Left ventricle myocardium inferior (tissue), 1 donor: ENCODE results near the gene ZNF669. TPM values are rescaled to one million over a fixed set of nuclear protein-coding genes. Genes with fewer than 3 reads are reported as not detected.

Source experiments
- DNase-seq: peaks from one replicate; pipeline ENCODE4 v3.0.0-alpha.2; 2020
- H3K27ac ChIP-seq: fragments of 200-600 bp; replicated peaks from 2 replicates; pipeline ENCODE4 v1.8.0; 2021
- H3K27me3 ChIP-seq: fragments of 200-600 bp; 2 replicates; pipeline ENCODE4 v1.8.0; 2021; ENCODE audit warnings: low read depth
- H3K36me3 ChIP-seq: fragments of 200-600 bp; 2 replicates; pipeline ENCODE4 v1.8.0; 2021
- H3K4me1 ChIP-seq: fragments of 200-600 bp; 2 replicates; pipeline ENCODE4 v1.8.0; 2021
- H3K4me3 ChIP-seq: fragments of 200-600 bp; 2 replicates; pipeline ENCODE4 v1.8.0; 2021; ENCODE audit warnings: mild to moderate bottlenecking, moderate library complexity
- H3K9me3 ChIP-seq: fragments of 200-600 bp; replicated peaks from 2 replicates; pipeline ENCODE4 v1.8.0; 2021
- intact Hi-C: fragments of 100-400 bp; cut with micrococcal nuclease; formaldehyde crosslinking; loops from one replicate; pipeline ENCODE4 v1.11.0; 2022
- total RNA-seq: library from RNA; stranded (reverse); fragmentation: NEBNext Ultra II Directional; extraction: Animal tissue kit (Norgen Biotek cat#: 25700); gene quantifications from one replicate; pipeline ENCODE4 v1.2.1, GENCODE V29; 2021
- TF ChIP-seq, protein P1 (sequence below): fragments of 200-600 bp; IDR thresholded peaks from 2 replicates; pipeline ENCODE4 v1.8.0; 2021; ENCODE audit warnings: antibody characterized with exemption, mild to moderate bottlenecking, borderline replicate concordance
- donor health status: DM: no; HTN: yes; CAD: no; lungs with severe emphysema.

ZNF669 gene
- total RNA-seq, 1 donor from 2014 or later = 3.2 TPM

DNA sequence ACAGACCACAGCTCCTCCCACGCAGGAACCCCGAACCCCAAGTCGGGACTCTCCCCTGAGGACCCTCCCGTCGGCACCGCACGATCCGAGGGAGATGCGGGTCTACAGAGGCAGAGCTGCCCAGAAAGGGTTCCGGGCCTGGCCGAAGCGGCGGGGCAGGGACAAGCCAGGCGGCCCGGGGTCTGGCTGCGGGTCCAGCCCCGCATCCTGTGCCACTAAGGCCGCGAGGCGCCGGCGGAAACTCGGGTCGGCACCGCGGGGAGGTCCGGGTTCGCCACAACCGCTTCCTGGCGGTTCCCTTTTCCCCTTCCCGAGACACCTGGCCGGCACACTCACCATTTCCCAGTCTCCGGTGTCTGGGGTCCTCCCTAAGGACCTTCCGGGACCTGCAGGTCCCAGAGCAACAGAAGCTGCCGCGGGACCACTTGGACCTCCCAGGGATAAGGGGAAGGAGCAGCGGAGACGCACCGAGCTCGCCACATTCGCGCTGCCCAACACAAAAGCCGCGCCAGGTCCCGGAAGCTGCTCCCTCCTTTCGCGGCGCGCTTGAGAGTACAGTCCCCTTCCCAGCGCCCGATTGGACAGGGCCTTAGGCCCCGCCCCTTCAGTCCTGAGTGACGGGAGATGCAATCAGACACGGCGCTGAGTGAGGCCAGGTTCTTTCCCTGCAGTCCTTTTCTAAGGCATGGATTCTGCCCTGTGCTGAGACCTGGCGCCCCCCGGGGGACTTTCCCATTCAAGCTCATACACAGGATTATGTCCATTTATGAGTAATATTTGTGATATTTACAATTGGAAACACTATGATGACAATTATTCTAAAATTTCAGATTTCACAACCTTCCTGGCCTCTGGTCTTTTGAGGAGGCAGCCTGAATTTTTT lies 25.7 kb downstream of the ZNF669 start, which contains the start of gene ZNF670:
Gene ZNF670 (minus strand): TSS at position 554 of the 883 bp plus-strand sequence. CDS start 215 bp downstream, at position 339.
- H3K4me1 ChIP-seq = peaks cover 24% of the 10 kb centered on the region
- no peaks in the 10 kb centered on the region for H3K9me3 ChIP-seq
- intact Hi-C loops = no loop called here
- H3K27me3 ChIP-seq = no peaks in the 10 kb centered on the region
- H3K27ac ChIP-seq = peak within 1 kb of the TSS; percentile 77
- H3K36me3 ChIP-seq = no peaks in the 10 kb centered on the region
- TF ChIP-seq, protein P1, sequence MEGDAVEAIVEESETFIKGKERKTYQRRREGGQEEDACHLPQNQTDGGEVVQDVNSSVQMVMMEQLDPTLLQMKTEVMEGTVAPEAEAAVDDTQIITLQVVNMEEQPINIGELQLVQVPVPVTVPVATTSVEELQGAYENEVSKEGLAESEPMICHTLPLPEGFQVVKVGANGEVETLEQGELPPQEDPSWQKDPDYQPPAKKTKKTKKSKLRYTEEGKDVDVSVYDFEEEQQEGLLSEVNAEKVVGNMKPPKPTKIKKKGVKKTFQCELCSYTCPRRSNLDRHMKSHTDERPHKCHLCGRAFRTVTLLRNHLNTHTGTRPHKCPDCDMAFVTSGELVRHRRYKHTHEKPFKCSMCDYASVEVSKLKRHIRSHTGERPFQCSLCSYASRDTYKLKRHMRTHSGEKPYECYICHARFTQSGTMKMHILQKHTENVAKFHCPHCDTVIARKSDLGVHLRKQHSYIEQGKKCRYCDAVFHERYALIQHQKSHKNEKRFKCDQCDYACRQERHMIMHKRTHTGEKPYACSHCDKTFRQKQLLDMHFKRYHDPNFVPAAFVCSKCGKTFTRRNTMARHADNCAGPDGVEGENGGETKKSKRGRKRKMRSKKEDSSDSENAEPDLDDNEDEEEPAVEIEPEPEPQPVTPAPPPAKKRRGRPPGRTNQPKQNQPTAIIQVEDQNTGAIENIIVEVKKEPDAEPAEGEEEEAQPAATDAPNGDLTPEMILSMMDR = no peak
- peak; percentile 96 for DNase-seq
- H3K4me3 ChIP-seq = peak within 1 kb of the TSS; percentile 84

DNA sequence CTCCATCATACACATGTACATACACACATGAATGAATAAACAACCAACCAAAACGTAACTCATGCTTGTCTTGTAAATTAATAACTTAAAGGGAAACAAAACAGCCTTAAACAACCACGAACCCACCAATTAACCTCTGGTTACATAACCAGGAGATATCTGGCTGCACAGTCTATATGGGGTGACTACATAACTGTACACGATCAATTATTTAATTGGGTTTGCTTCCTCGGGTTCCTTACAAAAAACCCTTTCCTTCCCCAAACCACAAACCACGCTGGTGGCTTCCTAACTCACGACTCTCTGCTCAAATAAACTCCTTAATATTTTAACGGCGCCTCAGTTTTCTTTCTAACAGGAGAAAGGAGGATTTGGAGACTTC lies 26.3 kb downstream of the ZNF669 start:
- TF ChIP-seq, protein P1 = no peak
- peak overlapping the region; percentile 77 for H3K27ac ChIP-seq
- intact Hi-C loops = no loop called here

DNA sequence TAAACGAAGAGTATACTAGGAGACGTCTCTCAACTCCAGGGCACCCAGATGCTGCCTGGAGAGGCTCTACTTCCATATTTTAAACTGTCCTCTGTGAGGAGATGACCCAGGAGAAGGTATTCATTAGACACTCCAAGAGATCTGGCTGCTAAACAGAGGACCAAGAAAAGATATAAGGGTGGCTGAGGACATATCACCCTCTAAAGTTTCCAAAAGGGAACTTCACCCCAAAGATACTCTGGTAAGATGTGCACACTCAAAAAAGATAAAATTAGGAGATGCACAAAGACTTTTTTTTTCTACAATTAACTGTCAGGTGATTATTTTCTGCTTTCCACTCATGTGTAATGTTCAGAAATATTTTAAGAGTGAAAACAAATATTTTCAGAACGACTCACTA lies 26.9 kb downstream of the ZNF669 start:
- no peaks in the 10 kb centered on the region for H3K9me3 ChIP-seq
- no peaks in the 10 kb centered on the region for H3K27me3 ChIP-seq
- TF ChIP-seq, protein P1 = no peak
- H3K4me1 ChIP-seq = peaks cover 24% of the 10 kb centered on the region
- no peak overlapping the region for H3K27ac ChIP-seq
- DNase-seq = no peak
- intact Hi-C loops = no loop called here
- H3K36me3 ChIP-seq = no peaks in the 10 kb centered on the region
- H3K4me3 ChIP-seq = peak overlapping the region; percentile 84

More for the DNA sequence above, 26.3 kb downstream of the ZNF669 start:
- H3K27me3 ChIP-seq = no peaks in the 10 kb centered on the region
- no peaks in the 10 kb centered on the region for H3K36me3 ChIP-seq
- no peaks in the 10 kb centered on the region for H3K9me3 ChIP-seq
- peaks cover 24% of the 10 kb centered on the region for H3K4me1 ChIP-seq
- peak overlapping the region; percentile 84 for H3K4me3 ChIP-seq
- no peak for DNase-seq

DNA sequence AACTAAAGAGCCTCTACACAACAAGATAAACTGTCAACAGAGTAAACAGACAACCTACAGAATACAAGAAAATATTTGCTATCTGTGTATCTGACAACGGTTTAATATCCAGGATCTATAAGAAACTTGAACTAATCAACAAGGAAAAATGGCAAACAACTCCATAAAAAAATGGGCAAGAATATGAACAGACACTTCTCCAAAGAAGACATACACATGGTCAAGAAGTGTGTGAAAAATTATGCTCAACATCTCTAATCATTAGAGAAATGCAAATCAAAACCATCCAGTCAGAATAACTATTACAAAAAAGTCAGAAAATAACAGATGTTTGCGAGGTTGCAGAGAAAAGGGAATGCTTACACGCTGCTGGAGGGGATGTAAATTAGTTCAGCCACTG lies 33.5 kb downstream of the ZNF669 start:
- Histone ChIP-seq H3K27ac (no peak overlapping the region), H3K4me3 (no peak overlapping the region), H3K4me1 (no peaks in the 10 kb centered on the region), H3K27me3 (no peaks in the 10 kb centered on the region), H3K36me3 (no peaks in the 10 kb centered on the region), H3K9me3 (peaks cover 34% of the 10 kb centered on the region)
- intact Hi-C loops = no loop called here
- TF ChIP-seq, protein P1 = no peak
- DNase-seq = no peak

DNA sequence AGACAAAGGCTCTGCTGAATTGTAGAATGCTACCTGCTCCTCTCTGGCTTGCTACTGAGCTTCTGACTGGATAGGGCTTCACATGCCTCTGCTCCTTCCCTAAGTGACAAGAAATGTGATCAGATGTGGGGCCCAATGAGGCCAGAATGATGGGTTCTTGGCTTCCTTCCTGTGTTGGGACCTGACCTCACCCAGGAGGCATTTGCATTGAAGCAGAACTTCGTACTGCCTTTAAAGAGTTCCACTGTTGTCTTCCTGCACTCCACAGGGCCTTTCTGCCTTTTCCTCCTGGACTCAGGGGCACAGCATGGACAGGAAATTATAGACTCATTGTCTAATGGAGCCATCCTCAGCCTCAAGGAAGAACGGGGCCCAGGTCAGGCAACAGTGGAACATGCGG lies 39.9 kb downstream of the ZNF669 start:
- TF ChIP-seq, protein P1 = no peak
- H3K36me3 ChIP-seq = no peaks in the 10 kb centered on the region
- intact Hi-C loops = no loop called here
- DNase-seq = no peak
- H3K4me1 ChIP-seq = peaks cover 6% of the 10 kb centered on the region
- H3K27ac ChIP-seq = no peak overlapping the region
- no peaks in the 10 kb centered on the region for H3K27me3 ChIP-seq
- H3K9me3 ChIP-seq = peaks cover 45% of the 10 kb centered on the region
- H3K4me3 ChIP-seq = no peak overlapping the region
